OCI-LY3 (cell line): Measurements from ENCODE around the gene KLHL1.

Source experiments
- CTCF ChIP-seq: fragments of 200-600, 300-600 bp; sonication (generic); IDR thresholded peaks from 2 replicates; pipeline ENCODE4 v1.5.1; 2014; ENCODE audit warnings: antibody characterized with exemption, low read length, low read depth
- EZH2phosphoT487 ChIP-seq: fragments of 200-600 bp; shearing (Covaris generic); IDR thresholded peaks from 2 replicates; pipeline ENCODE4 v1.6.1; 2018; ENCODE audit warnings: antibody characterized with exemption, mixed run types, low read depth

- TF ChIP-seq CTCF (no peak), EZH2phosphoT487 (no peak)
These were observed 160.2 kb downstream of the KLHL1 start for GRCh38 chr13:69948016-69948415.
